DMS53 (cell line): ENCODE results near the gene TRAPPC12.

Experiments
- DNase-seq: peaks from one replicate; lab custom pipeline; 2025; lab: John Stamatoyannopoulos, UW

TRAPPC12 gene

DNA sequence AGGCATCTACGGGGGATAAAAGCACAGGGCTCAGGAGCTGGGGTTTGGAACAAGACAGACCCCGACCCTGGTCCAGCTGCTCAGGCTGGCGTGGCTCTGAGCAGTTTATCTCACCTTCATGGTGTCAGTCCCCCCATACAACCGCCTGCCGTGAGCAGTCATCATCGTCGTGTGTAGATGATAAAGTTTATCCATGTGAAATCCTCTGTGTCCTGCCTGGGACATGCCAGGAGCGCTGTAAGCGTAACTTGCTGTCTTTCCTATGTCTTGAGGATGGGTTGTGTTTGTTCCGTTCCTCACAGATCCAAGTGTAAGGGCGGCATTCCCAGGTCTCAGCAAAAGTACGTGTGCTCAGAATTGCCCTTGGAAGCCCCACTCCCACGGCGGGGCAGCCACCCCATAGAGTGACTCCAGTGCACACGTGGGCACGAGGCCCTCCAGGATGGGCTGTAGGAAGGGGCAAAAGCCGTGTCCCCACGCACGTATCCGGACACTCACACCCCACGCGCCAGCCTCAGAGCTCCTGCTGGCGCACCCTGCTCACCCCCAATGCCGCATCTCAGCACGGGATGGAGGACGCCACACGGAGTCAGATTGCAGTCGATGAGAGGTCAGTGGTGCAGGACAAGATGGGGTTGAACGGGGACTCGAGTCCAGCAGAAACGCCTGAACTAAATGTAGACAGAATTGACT is 88.9 kb downstream of the TRAPPC12 start:
- no peak for DNase-seq

- DNase-seq = no peak
These were observed 90.0 kb downstream of the TRAPPC12 start for GRCh38 chr2:3469486-3469885.

- DNase-seq = no peak
These were observed 90.7 kb downstream of the TRAPPC12 start for GRCh38 chr2:3470166-3470651.

DNA sequence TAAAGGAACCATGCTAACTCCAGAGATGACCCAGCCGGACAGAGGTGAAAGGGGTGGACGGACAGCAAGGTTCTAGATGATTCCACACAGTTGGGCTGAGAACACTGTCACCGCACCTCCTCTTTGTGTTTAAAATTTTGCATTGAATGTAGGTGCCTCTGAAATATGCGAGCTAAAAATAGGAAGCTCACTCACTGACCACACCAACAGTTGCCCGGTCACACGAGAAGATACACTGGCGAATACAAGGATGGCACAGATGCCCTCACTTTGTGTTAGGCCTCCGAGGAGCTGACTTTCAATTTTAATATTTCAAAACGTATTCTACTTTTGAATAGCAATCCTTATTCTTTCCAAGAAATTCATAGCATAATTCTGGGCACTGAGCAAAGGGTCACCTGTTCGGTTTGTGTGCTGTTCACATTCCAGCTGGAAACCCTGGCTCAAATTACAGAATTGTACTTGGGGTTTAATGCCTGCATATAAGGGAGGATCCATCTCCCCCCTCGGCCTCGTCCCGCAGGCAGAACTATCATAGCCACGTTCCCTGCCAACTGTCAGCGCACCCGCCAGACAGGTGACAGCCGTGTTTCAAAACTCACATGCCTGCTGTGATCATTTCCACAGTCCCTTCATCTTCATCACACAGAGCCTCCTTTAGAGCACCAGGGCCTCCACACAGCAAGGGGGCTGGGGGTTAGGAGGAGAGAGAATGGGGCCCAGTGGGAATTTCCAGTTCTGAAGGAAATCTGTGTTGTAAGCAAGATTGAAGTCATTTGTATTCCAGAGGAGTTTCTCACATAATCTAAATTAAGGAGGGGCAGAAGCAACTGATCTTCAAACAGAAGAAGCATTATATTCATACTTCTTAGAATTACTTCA is 91.6 kb downstream of the TRAPPC12 start:
- DNase-seq = no peak

DNA sequence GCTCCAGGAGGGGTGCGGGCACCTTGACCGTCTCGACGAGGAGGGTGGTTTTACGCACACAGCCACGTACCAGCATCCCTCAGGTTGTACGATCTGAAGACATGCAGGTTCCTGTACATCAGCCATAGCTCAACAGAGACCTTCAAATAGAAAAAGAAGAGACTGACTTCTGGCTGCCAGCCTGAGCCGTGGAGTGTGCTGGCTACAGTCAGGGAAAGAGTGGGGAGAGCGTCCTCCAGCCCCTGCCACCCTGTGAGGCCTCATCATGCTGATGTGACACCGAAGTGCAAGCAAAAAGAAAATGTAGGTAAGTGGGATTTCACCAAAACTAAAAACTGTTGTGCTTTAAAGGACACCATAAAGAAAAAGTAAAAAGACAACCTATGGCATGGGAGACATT is 92.8 kb downstream of the TRAPPC12 start:
- DNase-seq = no peak

DNA sequence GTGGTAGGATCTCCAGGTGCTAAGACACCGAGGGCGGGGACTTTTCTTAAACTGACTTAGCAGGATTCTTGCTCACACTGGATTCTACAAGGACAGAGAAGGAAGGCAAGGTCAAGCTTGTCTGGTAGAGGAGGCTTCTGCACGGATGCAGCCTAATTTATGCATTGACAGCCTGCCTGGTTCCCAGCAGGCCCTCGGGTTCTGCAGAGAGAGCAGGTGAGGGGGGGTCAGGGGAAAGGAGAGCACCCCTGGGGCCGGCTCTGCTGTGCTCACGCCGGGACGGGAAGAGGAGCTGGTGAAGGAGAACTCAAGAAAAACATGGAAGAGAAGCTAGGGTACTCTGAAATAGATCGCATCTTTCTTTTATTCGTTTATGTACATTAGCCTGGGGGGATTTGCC is 93.5 kb downstream of the TRAPPC12 start:
- DNase-seq = no peak

GRCh38 chr2:3475771-3476170 is 96.3 kb downstream of the TRAPPC12 start:
- no peak for DNase-seq

DNA sequence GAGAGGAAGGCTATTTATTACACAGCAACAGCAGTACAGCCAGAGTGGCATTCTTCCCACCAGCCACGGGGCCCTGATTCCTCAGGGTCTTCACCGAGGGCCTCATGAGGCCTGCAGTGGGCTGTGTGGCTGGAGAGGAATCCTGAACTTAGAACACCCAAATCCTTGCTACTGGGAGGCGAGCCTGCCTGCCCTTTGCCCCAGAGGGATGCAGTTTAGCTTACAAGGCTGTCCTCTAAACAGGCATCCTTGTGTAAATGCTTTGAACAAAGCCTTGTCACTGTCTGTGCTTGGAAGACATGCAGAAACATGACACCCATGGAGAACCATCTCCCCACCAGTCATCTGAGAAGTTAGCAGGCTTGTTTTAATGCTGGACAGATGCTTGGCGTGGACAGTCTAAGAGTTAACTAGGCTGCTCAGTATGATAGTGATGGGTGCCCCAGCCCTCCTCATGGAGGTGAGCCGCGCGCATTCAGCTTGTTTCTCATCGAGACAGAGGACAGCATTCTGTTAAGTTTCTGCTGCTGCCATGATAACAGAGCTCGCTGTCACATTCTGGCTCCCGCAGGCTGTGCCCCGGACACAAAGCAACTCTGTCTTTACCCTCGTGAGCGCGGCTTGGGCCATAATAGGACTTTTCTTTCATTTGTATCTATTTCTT is 97.0 kb downstream of the TRAPPC12 start:
- no peak for DNase-seq

DNA sequence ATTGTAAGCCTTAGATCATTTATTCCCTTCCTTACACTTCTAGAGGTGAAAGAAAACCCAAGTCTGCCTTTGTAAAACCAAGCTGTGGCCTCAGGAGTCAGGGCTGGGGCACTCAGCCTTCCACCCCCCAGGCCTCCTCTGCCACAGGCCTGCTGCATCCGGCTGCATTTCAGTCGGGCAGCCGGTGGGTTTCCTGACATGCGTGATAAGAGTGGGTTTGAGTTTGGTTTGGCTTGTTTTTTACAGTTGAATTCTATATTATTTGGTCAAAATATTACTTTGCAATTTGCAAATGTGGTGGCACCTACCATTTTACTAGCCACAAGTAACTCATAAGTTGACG is 97.5 kb downstream of the TRAPPC12 start:
- DNase-seq = no peak

DNA sequence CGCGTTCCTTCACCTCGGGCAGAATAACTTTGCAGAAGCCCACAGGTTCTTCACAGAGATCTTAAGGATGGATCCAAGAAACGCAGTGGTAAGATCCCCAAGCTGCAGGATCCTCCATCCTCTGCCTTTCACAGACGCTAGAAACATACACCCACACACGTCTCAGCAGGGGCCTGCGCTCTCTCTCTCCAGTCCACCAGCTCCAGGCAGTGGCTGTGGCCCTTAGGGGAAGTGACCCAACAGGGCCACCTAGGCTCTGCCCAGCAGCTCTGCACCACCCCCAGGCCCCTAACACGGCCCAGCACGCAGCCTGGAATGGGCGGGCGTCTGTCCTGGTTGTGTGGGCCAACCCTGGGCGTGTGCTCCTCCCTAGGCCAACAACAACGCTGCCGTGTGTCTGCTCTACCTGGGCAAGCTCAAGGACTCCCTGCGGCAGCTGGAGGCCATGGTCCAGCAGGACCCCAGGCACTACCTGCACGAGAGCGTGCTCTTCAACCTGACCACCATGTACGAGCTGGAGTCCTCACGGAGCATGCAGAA is 99.4 kb downstream of the TRAPPC12 start:
- DNase-seq = no peak

GRCh38 chr2:3479430-3480320 is 100.2 kb downstream of the TRAPPC12 start:
- peak; percentile 53 for DNase-seq

DNA sequence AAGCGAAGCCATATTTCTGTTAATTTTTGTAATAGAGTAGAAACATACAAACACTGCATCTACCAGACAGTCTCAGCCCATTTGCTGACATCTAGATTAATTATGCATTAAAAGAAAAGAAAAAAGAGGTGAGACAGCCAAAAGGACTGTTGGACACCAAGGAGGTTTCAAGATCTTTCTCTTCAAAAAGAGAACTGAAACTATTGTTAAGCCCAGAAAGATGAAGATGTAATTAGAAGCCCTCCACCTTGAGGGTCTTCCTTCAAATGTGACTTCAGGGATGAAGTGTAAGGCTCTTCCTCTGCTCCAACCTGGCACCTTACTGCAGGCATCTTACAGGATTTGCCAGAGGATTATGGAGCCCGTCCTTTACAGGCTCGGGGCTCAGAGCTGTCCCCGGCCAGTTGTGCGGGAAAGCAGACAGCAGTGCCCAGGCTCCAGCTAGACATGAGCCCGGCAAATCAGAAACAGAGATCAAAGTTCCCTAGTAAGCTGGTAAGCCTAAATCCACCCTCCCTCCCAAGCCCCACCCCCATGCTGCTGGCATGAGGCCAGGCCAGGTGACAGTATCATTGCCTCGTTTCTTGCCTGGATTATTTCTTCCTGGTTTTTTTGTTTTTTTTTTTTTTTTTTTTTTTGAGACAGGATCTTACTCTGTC is 101.0 kb downstream of the TRAPPC12 start:
- peak; percentile 88 for DNase-seq

GRCh38 chr2:3481011-3481400 is 101.5 kb downstream of the TRAPPC12 start:
- no peak for DNase-seq

DNA sequence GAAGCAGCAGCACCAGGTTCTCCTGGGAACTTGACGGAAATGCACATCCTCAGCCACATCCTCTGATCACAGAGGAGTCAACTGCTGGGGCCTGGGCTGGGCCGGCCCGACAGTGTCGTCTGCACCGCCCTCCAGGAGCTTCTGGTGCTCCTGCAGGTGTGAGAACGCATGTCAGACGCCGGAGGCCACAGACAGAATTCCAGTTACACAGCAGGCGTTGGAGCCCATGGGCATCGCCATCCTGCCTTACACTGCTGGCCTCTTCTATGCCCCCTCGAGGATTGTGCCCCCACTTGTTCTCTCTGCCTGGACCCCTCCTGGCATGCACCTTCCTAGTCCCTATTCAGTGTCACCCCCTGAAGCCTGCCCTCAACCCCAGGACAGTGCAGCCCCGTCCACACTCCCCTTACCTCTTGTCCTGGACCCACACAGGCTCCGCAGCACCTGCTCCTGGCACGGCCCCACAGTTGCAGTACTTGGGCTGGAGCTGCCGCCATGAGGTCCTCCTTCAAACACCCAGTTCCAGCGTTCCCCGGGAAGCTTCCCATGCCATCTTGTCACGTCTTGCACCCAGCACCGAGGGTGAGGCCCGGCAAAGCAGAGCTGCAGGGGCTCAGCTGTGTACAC is 102.4 kb downstream of the TRAPPC12 start:
- peak; percentile 9 for DNase-seq

GRCh38 chr2:3482363-3482821 is 102.9 kb downstream of the TRAPPC12 start:
- DNase-seq = peak; percentile 65

DNA sequence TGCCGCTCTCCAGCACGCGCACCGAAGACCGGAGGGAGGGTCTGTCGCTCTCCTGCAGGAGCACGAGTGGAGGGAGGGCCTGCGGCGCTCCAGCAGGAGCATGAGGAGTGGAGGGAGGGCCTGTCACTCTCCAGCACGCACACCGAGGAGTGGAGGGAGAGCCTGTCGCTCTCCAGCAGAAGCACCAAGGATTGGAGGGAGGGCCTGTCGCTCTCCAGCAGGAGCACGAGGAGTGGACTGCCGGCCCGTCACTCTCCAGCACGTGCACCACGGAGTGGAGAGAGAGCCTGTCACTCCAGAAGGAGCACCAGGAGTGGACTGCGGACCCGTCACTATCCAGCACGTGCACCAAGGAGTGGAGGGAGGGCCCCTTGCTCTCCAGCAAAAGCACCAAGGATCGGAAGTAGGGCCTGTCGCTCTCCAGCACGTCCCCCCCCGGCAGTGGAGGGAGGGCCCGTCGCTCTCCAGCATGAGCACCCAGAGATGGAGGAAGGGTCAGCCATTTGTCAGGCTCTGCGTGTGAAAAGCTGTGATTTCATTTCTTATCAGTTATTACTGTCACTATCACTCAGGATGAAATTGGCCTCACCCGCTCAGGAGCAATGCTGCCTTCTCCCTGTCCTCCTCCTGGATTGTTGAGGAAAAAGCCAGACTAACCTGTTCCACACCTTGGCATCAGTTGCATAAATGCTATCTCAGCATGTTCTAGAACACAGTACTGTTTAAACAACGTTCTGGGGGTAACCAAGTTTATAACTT is 103.9 kb downstream of the TRAPPC12 start:
- DNase-seq = peak; percentile 99

DNA sequence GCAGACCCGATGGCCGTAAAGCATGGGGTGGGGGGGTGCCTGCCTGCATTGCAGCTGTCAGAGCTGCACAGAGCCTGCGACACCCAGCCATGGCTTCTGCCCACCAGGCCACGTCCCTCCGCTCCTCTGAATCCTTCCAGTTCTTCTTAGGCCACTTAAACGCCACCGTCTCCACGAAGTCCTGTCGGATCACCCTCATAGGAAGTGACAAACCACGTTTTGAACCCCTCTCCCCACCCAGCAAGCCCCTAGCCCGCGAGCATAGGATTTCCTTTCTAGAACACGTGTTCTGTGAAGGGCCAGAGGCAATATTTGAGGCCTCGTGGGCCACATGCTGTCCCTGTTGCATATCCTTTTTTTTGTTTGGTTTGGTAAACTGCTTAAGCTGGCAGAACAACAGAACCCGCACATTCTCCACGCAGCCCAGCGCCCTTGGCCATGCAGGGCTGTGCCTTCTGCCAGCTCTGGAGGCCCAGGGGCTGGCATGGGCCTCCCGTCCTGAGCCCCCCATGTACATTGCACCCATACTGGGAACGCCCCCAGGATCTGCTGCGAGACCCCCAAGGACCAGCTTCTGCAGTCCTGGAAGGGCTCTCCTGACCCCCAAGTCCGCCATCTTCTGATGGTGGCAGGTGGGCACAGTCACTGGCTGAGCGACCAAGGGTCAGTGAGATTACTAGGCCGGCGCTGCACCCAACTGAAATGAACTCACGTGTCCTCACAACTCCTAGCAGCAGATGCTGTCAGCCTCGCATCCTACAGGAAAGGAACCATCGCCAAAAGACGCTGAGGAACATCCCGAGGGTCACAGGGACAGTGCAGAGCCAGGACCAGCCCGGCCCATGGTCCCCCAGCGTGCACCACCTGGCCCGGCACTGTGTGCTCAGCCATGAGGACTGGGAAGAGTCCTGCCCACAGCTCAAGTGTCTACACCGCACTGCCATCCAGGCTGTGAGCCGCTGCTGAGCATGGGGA is 104.8 kb downstream of the TRAPPC12 start:
- no peak for DNase-seq

- DNase-seq = no peak
These were observed 105.7 kb downstream of the TRAPPC12 start for GRCh38 chr2:3485166-3485565.
